HCT116 (cell line): Measurements from ENCODE around the gene C14orf39. TPM values are rescaled to one million over a fixed set of nuclear protein-coding genes. Genes with fewer than 3 reads are reported as not detected.
A peak's percentile ranks its signal among the peaks of the same experiment; 100 is the strongest.

ENCODE experiments used
- ATAC-seq: fragments of 200-7000 bp; cut with Tn5 transposase; 2 replicates; pipeline ENCODE4 v1.9.1; 2020; ENCODE audit warnings: mild to moderate bottlenecking, moderate library complexity
- Bru-seq: library from RNA; stranded (reverse); fragments of 400-500 nt; gene quantifications from one replicate; lab custom pipeline; 2021; lab: Mats Ljungman, UMichigan
- BruChase-seq, 2 experiments: library from RNA; stranded (reverse); fragments of 400-500 nt; gene quantifications; one replicate each; lab custom pipeline; 2021; lab: Mats Ljungman, UMichigan
- BruUV-seq: library from RNA; stranded (reverse); fragments of 400-500 nt; replicated peaks from 2 replicates; lab custom pipeline; 2021; lab: Mats Ljungman, UMichigan
- CTCF ChIA-PET: fragments of 300-600 bp; sonication (Branson Sonifier 250); formaldehyde crosslinking; loops from one replicate; lab custom pipeline; 2021; ENCODE audit warnings: antibody characterized with exemption; lab: Charles Lee
- POLR2A ChIA-PET: fragments of 300-600, 350-600 bp; sonication (Branson Sonifier 250); formaldehyde crosslinking; loops from one replicate; lab custom pipeline; 2021; ENCODE audit warnings: antibody characterized with exemption; lab: Charles Lee
- RAD21 ChIA-PET, 2 experiments: fragments of 300-600 bp; sonication (Branson Sonifier 250); formaldehyde crosslinking; loops; one replicate each; lab custom pipeline; 2023; ENCODE audit warnings: low total read pairs in 2 of 2; ENCODE audit not compliant: uncharacterized antibody in 2 of 2, unreplicated experiment in 2 of 2, low non-redundant PET in 1 of 2; lab: Charles Lee
- DNase-seq: peaks from one replicate; pipeline ENCODE4 v3.0.0-alpha.2; 2010; ENCODE audit warnings: low read depth, low spot score
- H2AFZ ChIP-seq: fragments of 200-600 bp; shearing (Covaris generic), sonication (generic); 2 replicates; pipeline ENCODE4 v1.6.1; 2017; ENCODE audit warnings: low read depth, mixed run types, mixed read lengths, antibody characterized with exemption, low read length; ENCODE audit not compliant: poor library complexity, severe bottlenecking
- H3K27ac ChIP-seq: 2 replicates; pipeline ENCODE4 v1.5.1; 2012; ENCODE audit warnings: low read depth, low read length
- H3K27me3 ChIP-seq: fragments of 200-600 bp; sonication (generic); 2 replicates; pipeline ENCODE4 v1.6.1; 2016; ENCODE audit warnings: mixed run types, low read length, mixed read lengths; ENCODE audit not compliant: insufficient read depth
- H3K36me3 ChIP-seq, 2 experiments: fragments of 200-500 bp in 1 of 2; fragments of 200-600 bp in 1 of 2; sonication (Bioruptor generic) in 1 of 2; sonication (generic) in 1 of 2; 2 replicates each; pipeline versions ENCODE4 v1.5.1 to v1.6.1; 2014 to 2016; ENCODE audit warnings: low read length in 2 of 2, inconsistent platforms in 1 of 2, mixed read lengths in 1 of 2, mixed run types in 1 of 2; ENCODE audit not compliant: insufficient read depth in 2 of 2, control insufficient read depth in 1 of 2
- H3K4me1 ChIP-seq, 2 experiments: fragments of 200-600 bp in 1 of 2; sonication (generic) in 1 of 2; 2 replicates each; pipeline versions ENCODE4 v1.5.1 to v1.6.1; 2012 to 2017; ENCODE audit warnings: low read length in 2 of 2, inconsistent platforms in 1 of 2, mild to moderate bottlenecking in 1 of 2, mixed read lengths in 1 of 2, mixed run types in 1 of 2, moderate library complexity in 1 of 2; ENCODE audit not compliant: insufficient read depth in 2 of 2, control insufficient read depth in 1 of 2
- H3K4me2 ChIP-seq: fragments of 200-600 bp; sonication (generic); 2 replicates; pipeline ENCODE4 v1.6.1; 2017; ENCODE audit warnings: mixed run types, low read length, mixed read lengths
- H3K4me3 ChIP-seq, 2 experiments: fragments of 200-600 bp in 1 of 2; sonication (generic) in 1 of 2; replicated peaks in 1 of 2; 2 replicates each; pipeline ENCODE4 v1.5.1; 2011 to 2016; ENCODE audit warnings: low read length in 2 of 2, control low read depth in 1 of 2, low read depth in 1 of 2, mild to moderate bottlenecking in 1 of 2, mixed read lengths in 1 of 2, mixed run types in 1 of 2
- H3K79me2 ChIP-seq: fragments of 200-600 bp; sonication (generic); 2 replicates; pipeline ENCODE4 v1.6.1; 2017; ENCODE audit warnings: mild to moderate bottlenecking, mixed run types, low read length, moderate library complexity, mixed read lengths; ENCODE audit not compliant: insufficient read depth
- H3K9ac ChIP-seq: fragments of 200-600 bp; sonication (generic); 2 replicates; pipeline ENCODE4 v1.6.1; 2016; ENCODE audit warnings: low read length, mixed read lengths
- H3K9me2 ChIP-seq: fragments of 200-600 bp; sonication (generic), shearing (Covaris generic); 2 replicates; pipeline ENCODE4 v1.6.1; 2017; ENCODE audit warnings: mixed run types, mild to moderate bottlenecking, moderate library complexity; ENCODE audit not compliant: insufficient read depth
- H3K9me3 ChIP-seq, 2 experiments: fragments of 200-500 bp in 1 of 2; fragments of 200-600 bp in 1 of 2; sonication (Bioruptor generic) in 1 of 2; sonication (generic) in 1 of 2; 2 replicates each; pipeline ENCODE4 v1.6.1; 2014 to 2017; ENCODE audit warnings: low read length in 2 of 2, mixed read lengths in 2 of 2, inconsistent platforms in 1 of 2, low read depth in 1 of 2, mild to moderate bottlenecking in 1 of 2, mixed run types in 1 of 2, moderate library complexity in 1 of 2; ENCODE audit not compliant: control insufficient read depth in 1 of 2, insufficient read depth in 1 of 2
- H4K20me1 ChIP-seq: fragments of 200-600 bp; sonication (generic), shearing (Covaris generic); 2 replicates; pipeline ENCODE4 v1.6.1; 2017; ENCODE audit warnings: mixed run types, mild to moderate bottlenecking, moderate library complexity; ENCODE audit not compliant: insufficient read depth
- ATF3 ChIP-seq: IDR thresholded peaks from 2 replicates; pipeline ENCODE4 v1.6.1; 2012
- CTCF ChIP-seq, 3 experiments: fragments of 200-600 bp in 1 of 3; sonication (generic) in 1 of 3; IDR thresholded peaks in 2 of 3; conservative IDR thresholded peaks in 1 of 3; 2 replicates each; pipeline ENCODE4 v1.5.1; 2012 to 2017; ENCODE audit warnings: low read depth in 2 of 3, low read length in 2 of 3, antibody characterized with exemption in 1 of 3, borderline replicate concordance in 1 of 3, control low read depth in 1 of 3, mild to moderate bottlenecking in 1 of 3, mixed read lengths in 1 of 3, mixed run types in 1 of 3, moderate library complexity in 1 of 3; ENCODE audit not compliant: insufficient read depth in 1 of 3
- EGR1 ChIP-seq: IDR thresholded peaks from 2 replicates; pipeline ENCODE4 v1.6.1; 2012; ENCODE audit warnings: low read depth
- ELF1 ChIP-seq: IDR thresholded peaks from 2 replicates; pipeline ENCODE4 v1.6.1; 2012; ENCODE audit warnings: low read depth, borderline replicate concordance
- EZH2 ChIP-seq: fragments of 200-600 bp; sonication (generic); IDR thresholded peaks from 2 replicates; pipeline ENCODE4 v1.6.1; 2017; ENCODE audit warnings: antibody characterized with exemption, mixed run types
- FOSL1 ChIP-seq: IDR thresholded peaks from 2 replicates; pipeline ENCODE4 v1.6.1; 2012; ENCODE audit warnings: low read depth
- JUND ChIP-seq: IDR thresholded peaks from 2 replicates; pipeline ENCODE4 v1.6.1; 2012
- MAX ChIP-seq: IDR thresholded peaks from 2 replicates; pipeline ENCODE4 v1.6.1; 2012
- POLR2AphosphoS5 ChIP-seq: IDR thresholded peaks from 2 replicates; pipeline ENCODE4 v1.6.1; 2011; ENCODE audit warnings: mild to moderate bottlenecking, low read depth, low read length, moderate library complexity
- RAD21 ChIP-seq: IDR thresholded peaks from 2 replicates; pipeline ENCODE4 v1.6.1; 2012; ENCODE audit warnings: low read depth, mild to moderate bottlenecking
- SIN3A ChIP-seq: IDR thresholded peaks from 2 replicates; pipeline ENCODE4 v1.6.1; 2012; ENCODE audit warnings: low read depth
- SRF ChIP-seq: IDR thresholded peaks from 2 replicates; pipeline ENCODE4 v1.6.1; 2012; ENCODE audit warnings: low read depth
- YY1 ChIP-seq: IDR thresholded peaks from 2 replicates; pipeline ENCODE4 v1.6.1; 2011; ENCODE audit warnings: low read length, low read depth, moderate library complexity, mild to moderate bottlenecking; ENCODE audit not compliant: insufficient replicate concordance; ENCODE audit errors: extremely low read depth
- ZBTB33 ChIP-seq: IDR thresholded peaks from 2 replicates; pipeline ENCODE4 v1.6.1; 2011; ENCODE audit warnings: mild to moderate bottlenecking, low read length, moderate library complexity; ENCODE audit not compliant: insufficient replicate concordance; ENCODE audit errors: extremely low read depth
- ZNF274 ChIP-seq: fragments of 200-500 bp; sonication (Bioruptor generic); IDR thresholded peaks from 2 replicates; pipeline ENCODE4 v1.6.1; 2014; ENCODE audit warnings: mild to moderate bottlenecking, low read depth, low read length, inconsistent platforms
- intact Hi-C: fragments of 100-400 bp; cut with micrococcal nuclease; formaldehyde crosslinking; loops from 2 replicates; pipeline ENCODE4 v1.10.0; 2022
- long read RNA-seq: library from polyadenylated mRNA; unstranded; transcript quantifications from one replicate; pipeline ENCODE4 v2.0.0, GENCODE V29; 2021; ENCODE audit not compliant: unreplicated experiment
- polyA plus RNA-seq: library from polyadenylated mRNA; unstranded; fragments of >200 nt; gene quantifications from 2 replicates; pipeline ENCODE4 v1.2.1, GENCODE V29; 2012; ENCODE audit warnings: missing spikeins
- total RNA-seq: library from RNA; stranded (reverse); gene quantifications from one replicate; pipeline ENCODE4 v1.2.1, GENCODE V29; 2021; ENCODE audit not compliant: unreplicated experiment

The C14orf39 gene
- total RNA-seq (not detected), Bru-seq, nascent RNA (percentile 9 among the genes with signal in this experiment), BruChase-seq, experiment 1, labeled RNA remaining after a 6-hour chase (percentile 12 among the genes with signal in this experiment), BruChase-seq, experiment 2, labeled RNA remaining after a 2-hour chase (percentile 16 among the genes with signal in this experiment)
- polyA plus RNA-seq: not detected in 2 replicates
- long read RNA-seq: 0 reads

- Histone ChIP-seq H4K20me1 (no peaks in the 10 kb centered on the region), H3K4me3 (no peak within 1 kb of the TSS), H3K27me3 (no peaks in the 10 kb centered on the region), H3K9me2 (no peaks in the 10 kb centered on the region), H3K79me2 (no peaks in the 10 kb centered on the region), H3K4me1 (no peaks in the 10 kb centered on the region; a peak in 1 of 4 replicates), H2AFZ (no peak within 1 kb of the TSS), H3K36me3 (no peaks in the 10 kb centered on the region), H3K9me3 (no peaks in the 10 kb centered on the region), H3K4me2 (no peak within 1 kb of the TSS), H3K27ac (no peak within 1 kb of the TSS)
- ChIA-PET CTCF (no interaction called here), RAD21 (no interaction called here), POLR2A (no interaction called here)
- intact Hi-C loops: loop anchor here (10.0 kb wide), 1 partner anchor 301 kb away; no protein-coding TSS in a partner anchor
- no peak for ATAC-seq
- DNase-seq: no peak
- no peak for TF ChIP-seq YY1
- TF ChIP-seq POLR2AphosphoS5: no peak
- TF ChIP-seq, all 23 proteins: peak for 0
- BruUV-seq: no TSS peak
- no peak within 1 kb of the TSS for H3K9ac ChIP-seq
Observed at GRCh38 chr14:60485598-60486251, at the start of gene C14orf39. Gene C14orf39 (minus strand): TSS chr14:60486063. CDS start chr14:60485078, 985 bp downstream.

- Histone ChIP-seq H3K9me2 (no peaks in the 10 kb centered on the region), H3K27ac (no peak overlapping the region), H4K20me1 (no peaks in the 10 kb centered on the region), H3K4me2 (peak overlapping the region; percentile 44), H3K9me3 (no peaks in the 10 kb centered on the region), H3K27me3 (no peaks in the 10 kb centered on the region), H3K4me3 (no peak overlapping the region), H3K79me2 (no peaks in the 10 kb centered on the region), H2AFZ (peak overlapping the region; percentile 68), H3K4me1 (peaks cover 3 to 11% of the 10 kb centered on the region in 2 experiments; a peak in 3 of 4 replicates), H3K36me3 (no peaks in the 10 kb centered on the region), H3K9ac (no peak overlapping the region)
- RAD21 ChIA-PET: no interaction called here
- no TSS peak for BruUV-seq
- ATAC-seq: peak; percentile 49; the same call in 1 of the 2 replicates
- POLR2A ChIA-PET: no interaction called here
- intact Hi-C loops: no loop called here
- CTCF ChIA-PET: no interaction called here
- peak; percentile 24 for DNase-seq
- TF ChIP-seq ATF3 (no peak), YY1 (no peak), CTCF (IDR thresholded peaks at IDR 0.05 in 2 of 3, conservative IDR thresholded peaks at IDR 0.05 in 1 of 3; ENCODE audit: borderline replicate concordance in 1 of 3, insufficient read depth in 1 of 3, low read depth in 2 of 3, low read length in 2 of 3) (no peak), EGR1 (no peak), EZH2 (no peak), RAD21 (no peak), ZNF274 (no peak), MAX (no peak), SRF (no peak), ELF1 (no peak), SIN3A (no peak), ZBTB33 (no peak), FOSL1 (peak; percentile 87), JUND (peak; percentile 61)
Observed at GRCh38 chr14:60532442-60532841, 46.6 kb upstream of the C14orf39 start.
